ENCODE measurements around the gene CLBA1.

CLBA1 gene

GRCh38 chr14:104996032-104996431 is 10.4 kb downstream of the CLBA1 start:
- Histone ChIP-seq H3K27ac (replicated peaks) (no peak overlapping the region), H3K27me3 (ENCODE audit: insufficient read depth, poor library complexity, severe bottlenecking) (no peaks in the 10 kb centered on the region), H3K4me3 (replicated peaks; ENCODE audit: insufficient read depth, low read length) (no peak overlapping the region)
- DNase-seq (ENCODE audit: low read depth in 1 of 2, low spot score in 1 of 2), result no peak
- no peak for TF ChIP-seq REST (IDR thresholded peaks at IDR 0.05; ENCODE audit: insufficient replicate concordance, low read depth)
- TF ChIP-seq POLR2AphosphoS5 (IDR thresholded peaks at IDR 0.05; ENCODE audit: low read depth), result no peak
- TF ChIP-seq SPI1 (IDR thresholded peaks at IDR 0.05; ENCODE audit: borderline replicate concordance, low read depth), result no peak
- TF ChIP-seq GABPA (IDR thresholded peaks at IDR 0.05; ENCODE audit: low read depth), result no peak
- no peak for TF ChIP-seq CTCF (IDR thresholded peaks at IDR 0.05; ENCODE audit: insufficient read depth, low read length)

- TF ChIP-seq CTCF (IDR thresholded peaks at IDR 0.05; ENCODE audit: insufficient read depth, low read length) (no peak), GABPA (IDR thresholded peaks at IDR 0.05; ENCODE audit: low read depth) (no peak), REST (IDR thresholded peaks at IDR 0.05; ENCODE audit: insufficient replicate concordance, low read depth) (no peak), SPI1 (IDR thresholded peaks at IDR 0.05; ENCODE audit: borderline replicate concordance, low read depth) (no peak), POLR2AphosphoS5 (IDR thresholded peaks at IDR 0.05; ENCODE audit: low read depth) (no peak)
Measured at GRCh38 chr14:104996483-104996882, 10.9 kb downstream of the CLBA1 start.

GRCh38 chr14:104998801-104999200 is 13.2 kb downstream of the CLBA1 start:
- no peak for DNase-seq (ENCODE audit: low read depth in 1 of 2, low spot score in 1 of 2)

More at GRCh38 chr14:104996483-104996882, 10.9 kb downstream of the CLBA1 start:
- no peak for DNase-seq (ENCODE audit: low read depth in 1 of 2, low spot score in 1 of 2)
- H3K4me3 ChIP-seq (replicated peaks; ENCODE audit: insufficient read depth, low read length), result no peak overlapping the region
- no peaks in the 10 kb centered on the region for H3K27me3 ChIP-seq (ENCODE audit: insufficient read depth, poor library complexity, severe bottlenecking)
- no peak overlapping the region for H3K27ac ChIP-seq (replicated peaks)

More at GRCh38 chr14:104998801-104999200, 13.2 kb downstream of the CLBA1 start:
- Histone ChIP-seq H3K4me3 (replicated peaks; ENCODE audit: insufficient read depth, low read length) (no peak overlapping the region), H3K27me3 (ENCODE audit: insufficient read depth, poor library complexity, severe bottlenecking) (no peaks in the 10 kb centered on the region), H3K27ac (replicated peaks) (no peak overlapping the region)
- TF ChIP-seq SPI1 (IDR thresholded peaks at IDR 0.05; ENCODE audit: borderline replicate concordance, low read depth) (no peak), POLR2AphosphoS5 (IDR thresholded peaks at IDR 0.05; ENCODE audit: low read depth) (no peak), CTCF (IDR thresholded peaks at IDR 0.05; ENCODE audit: insufficient read depth, low read length) (no peak), GABPA (IDR thresholded peaks at IDR 0.05; ENCODE audit: low read depth) (no peak), REST (IDR thresholded peaks at IDR 0.05; ENCODE audit: insufficient replicate concordance, low read depth) (no peak)

Data from HL-60 (cell line).